Natural killer cell (primary cell): ENCODE data around the gene TOR1AIP2. TPM values are rescaled to one million over a fixed set of nuclear protein-coding genes. Genes with fewer than 3 reads are reported as not detected.

Experiments
- ATAC-seq, 3 donors: fragments of 150-1000 bp in 2 of 3; fragments of 200-7000 bp in 1 of 3; cut with Tn5 transposase; 1 replicate in 1 of 3; 2 replicates in 2 of 3; pipeline ENCODE4 v1.10.0; 2021; ENCODE audit warnings: mild to moderate bottlenecking in 2 of 3, moderate library complexity in 2 of 3
- DNase-seq, 2 donors: peaks; one replicate each; pipeline versions ENCODE4 v3.0.0 to v3.0.0-alpha.2; 2013 to 2021; ENCODE audit warnings: mixed read lengths in 1 of 2
- H3K27ac ChIP-seq: one replicate; pipeline ENCODE4 v1.5.1; 2013; ENCODE audit warnings: mild to moderate bottlenecking, low read length
- H3K27me3 ChIP-seq: one replicate; pipeline ENCODE4 v1.6.1; 2013; ENCODE audit warnings: low read length; ENCODE audit not compliant: control insufficient read depth, insufficient read depth
- H3K36me3 ChIP-seq: one replicate; pipeline ENCODE4 v1.6.1; 2013; ENCODE audit warnings: low read length; ENCODE audit not compliant: control insufficient read depth, insufficient read depth
- H3K4me1 ChIP-seq: one replicate; pipeline ENCODE4 v1.6.1; 2013; ENCODE audit warnings: low read length; ENCODE audit not compliant: control insufficient read depth, insufficient read depth
- H3K4me3 ChIP-seq: one replicate; pipeline ENCODE4 v1.5.1; 2013; ENCODE audit warnings: low read length
- H3K9me3 ChIP-seq: one replicate; pipeline ENCODE4 v1.6.1; 2013; ENCODE audit warnings: low read length; ENCODE audit not compliant: control insufficient read depth, insufficient read depth
- H3K27ac Mint-ChIP-seq, 2 donors: one replicate each; pipeline ENCODE4 v1.8.0; 2022; ENCODE audit warnings: mild to moderate bottlenecking in 2 of 2, mixed read lengths in 2 of 2, moderate library complexity in 1 of 2
- H3K27me3 Mint-ChIP-seq, 2 donors: one replicate each; pipeline ENCODE4 v1.8.0; 2022; ENCODE audit warnings: low read depth in 2 of 2, mixed read lengths in 2 of 2
- H3K36me3 Mint-ChIP-seq: one replicate; pipeline ENCODE4 v1.8.0; 2022; ENCODE audit warnings: mixed read lengths
- H3K4me1 Mint-ChIP-seq, 2 donors: one replicate each; pipeline ENCODE4 v1.8.0; 2022; ENCODE audit warnings: mixed read lengths in 2 of 2
- H3K4me3 Mint-ChIP-seq: one replicate; pipeline ENCODE4 v1.8.0; 2022; ENCODE audit warnings: mild to moderate bottlenecking, moderate library complexity, mixed read lengths
- H3K9me3 Mint-ChIP-seq, 2 donors: one replicate each; pipeline ENCODE4 v1.8.0; 2022; ENCODE audit warnings: mixed read lengths in 2 of 2
- CTCF ChIP-seq: fragments of 200-600 bp; IDR thresholded peaks from one replicate; pipeline ENCODE4 v1.8.0; 2022; ENCODE audit warnings: antibody characterized with exemption
- WGBS: methylation state at CpG from one replicate; pipeline ENCODE4 v1.1.7; 2013; ENCODE audit warnings: missing lambda C conversion rate; ENCODE audit not compliant: insufficient coverage; 5-methylcytosine and 5-hydroxymethylcytosine counted together
- intact Hi-C: fragments of 100-400 bp; cut with micrococcal nuclease; formaldehyde crosslinking; loops from one replicate; pipeline ENCODE4 v1.14.2; 2022
- total RNA-seq, 4 donors: library from RNA; stranded (reverse); fragments of 120-200 nt in 1 of 4; gene quantifications; one replicate each; pipeline versions ENCODE4 v1.2.3 to v1.2.4, GENCODE V29; 2013 to 2022

TOR1AIP2 gene
- total RNA-seq, 3 donors from 2014 or later (not counting 1 experiment from before 2014, with no cell fraction given): 68.6 to 74.2 (median 71.7) TPM

- Mint-ChIP-seq H3K9me3 (no peaks in the 10 kb centered on the region), H3K36me3 (no peaks in the 10 kb centered on the region), H3K4me1 (no peaks in the 10 kb centered on the region), H3K27me3 (peaks cover 6 to 13% of the 10 kb centered on the region in 2 donors), H3K27ac (no peak overlapping the region), H3K4me3 (no peak overlapping the region)
- Histone ChIP-seq H3K4me3 (no peak overlapping the region), H3K9me3 (no peaks in the 10 kb centered on the region), H3K27ac (no peak overlapping the region), H3K36me3 (no peaks in the 10 kb centered on the region), H3K27me3 (no peaks in the 10 kb centered on the region), H3K4me1 (no peaks in the 10 kb centered on the region)
- intact Hi-C loops: no loop called here
- ATAC-seq (no peak), DNase-seq (no peak)
- WGBS: 78% methylated on average over 9 of the region's 9 CpGs
- no peak for TF ChIP-seq CTCF
Observed at GRCh38 chr1:179821524-179821923, 56.1 kb downstream of the TOR1AIP2 start.

- Mint-ChIP-seq H3K4me3 (no peak overlapping the region), H3K36me3 (no peaks in the 10 kb centered on the region), H3K9me3 (no peaks in the 10 kb centered on the region), H3K27me3 (peaks cover 7 to 19% of the 10 kb centered on the region in 2 donors), H3K27ac (no peak overlapping the region), H3K4me1 (peaks cover 3 to 5% of the 10 kb centered on the region in 2 donors)
- 82% methylated on average over 8 of the region's 9 CpGs for WGBS
- Histone ChIP-seq H3K36me3 (no peaks in the 10 kb centered on the region), H3K4me1 (peaks cover 4% of the 10 kb centered on the region), H3K27ac (no peak overlapping the region), H3K27me3 (peaks cover 4% of the 10 kb centered on the region), H3K4me3 (no peak overlapping the region), H3K9me3 (no peaks in the 10 kb centered on the region)
- intact Hi-C loops: no loop called here
- ATAC-seq (no peak), DNase-seq (no peak)
- no peak for TF ChIP-seq CTCF
Observed at GRCh38 chr1:179820226-179820970, 57.2 kb downstream of the TOR1AIP2 start.

- Histone ChIP-seq H3K36me3 (no peaks in the 10 kb centered on the region), H3K4me3 (no peak overlapping the region), H3K27me3 (peaks cover 4% of the 10 kb centered on the region), H3K9me3 (no peaks in the 10 kb centered on the region), H3K27ac (no peak overlapping the region), H3K4me1 (peaks cover 20% of the 10 kb centered on the region)
- intact Hi-C loops: no loop called here
- no peaks in the 10 kb centered on the region for H3K36me3 Mint-ChIP-seq
- no peak for TF ChIP-seq CTCF
- DNase-seq (no peak), ATAC-seq (no peak)
- H3K4me1 Mint-ChIP-seq: peaks cover 15 to 16% of the 10 kb centered on the region in 2 donors
- no peaks in the 10 kb centered on the region for H3K9me3 Mint-ChIP-seq
- no peak overlapping the region for H3K27ac Mint-ChIP-seq
- H3K4me3 Mint-ChIP-seq: no peak overlapping the region
- H3K27me3 Mint-ChIP-seq: peaks cover 13 to 19% of the 10 kb centered on the region in 2 donors
- 87% methylated on average over 14 of the region's 14 CpGs for WGBS
Observed at GRCh38 chr1:179818743-179819173, 58.8 kb downstream of the TOR1AIP2 start.

GRCh38 chr1:179818260-179818659 lies 59.3 kb downstream of the TOR1AIP2 start:
- Histone ChIP-seq H3K36me3 (no peaks in the 10 kb centered on the region), H3K4me1 (peaks cover 20% of the 10 kb centered on the region), H3K27me3 (peaks cover 4% of the 10 kb centered on the region), H3K4me3 (no peak overlapping the region), H3K9me3 (no peaks in the 10 kb centered on the region), H3K27ac (no peak overlapping the region)
- H3K4me1 Mint-ChIP-seq: peaks cover 15 to 16% of the 10 kb centered on the region in 2 donors
- H3K9me3 Mint-ChIP-seq: no peaks in the 10 kb centered on the region
- no peak overlapping the region for H3K27ac Mint-ChIP-seq
- TF ChIP-seq CTCF: no peak
- H3K4me3 Mint-ChIP-seq: no peak overlapping the region
- WGBS: 95% methylated on average over 7 of the region's 7 CpGs
- intact Hi-C loops: no loop called here
- DNase-seq: no peak
- no peak for ATAC-seq
- no peaks in the 10 kb centered on the region for H3K36me3 Mint-ChIP-seq
- H3K27me3 Mint-ChIP-seq: peaks cover 13 to 19% of the 10 kb centered on the region in 2 donors
